Activated naive CD4-positive, alpha-beta T cell (primary cell): ENCODE data around the gene AFF3.
"Not testable (repeated sequence)": the region's sequence is repeated elsewhere in the genome, so short reads cannot be mapped to it uniquely, and the experiment has no call there.

Source experiments
- DNase-seq, 4 experiments: peaks; one replicate each; lab custom pipeline; 2025; lab: John Stamatoyannopoulos, UW

AFF3 gene

DNA sequence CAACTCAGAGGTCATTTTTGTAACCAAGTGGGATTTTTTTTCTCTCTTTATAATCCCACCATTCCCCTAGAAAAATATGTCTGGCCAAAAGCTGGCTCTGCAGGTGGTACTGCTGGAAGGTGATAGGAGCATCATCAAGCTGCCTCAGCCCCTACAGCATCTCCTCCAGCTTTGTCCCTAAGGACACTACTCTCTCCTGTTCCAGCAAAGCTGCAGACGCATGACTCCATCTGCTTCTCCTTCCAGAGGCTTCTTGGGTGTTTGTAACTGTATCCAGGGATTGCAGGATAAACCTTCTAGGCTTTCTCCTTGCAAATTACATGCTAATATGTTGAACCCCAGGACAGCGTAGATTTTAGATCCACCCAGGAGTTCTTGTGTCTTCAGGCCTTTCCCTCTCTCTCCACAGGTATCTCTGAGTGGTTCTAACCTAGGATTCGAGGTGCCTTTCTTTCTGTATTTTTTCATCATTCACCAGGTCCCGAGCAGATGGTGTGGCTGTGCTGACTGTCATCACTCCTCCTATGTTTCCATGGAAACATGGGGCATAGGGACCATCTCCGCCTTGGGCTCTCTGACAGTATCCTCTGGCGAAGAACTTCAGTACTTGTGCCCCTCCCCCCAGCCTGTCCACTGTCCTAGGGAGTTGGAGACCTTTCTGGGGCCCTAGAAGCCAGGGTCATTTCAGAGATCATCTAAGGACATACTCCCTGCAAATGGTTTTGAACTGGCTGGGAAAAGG, 34.3 kb downstream of the AFF3 start:
- DNase-seq, result no peak

DNA sequence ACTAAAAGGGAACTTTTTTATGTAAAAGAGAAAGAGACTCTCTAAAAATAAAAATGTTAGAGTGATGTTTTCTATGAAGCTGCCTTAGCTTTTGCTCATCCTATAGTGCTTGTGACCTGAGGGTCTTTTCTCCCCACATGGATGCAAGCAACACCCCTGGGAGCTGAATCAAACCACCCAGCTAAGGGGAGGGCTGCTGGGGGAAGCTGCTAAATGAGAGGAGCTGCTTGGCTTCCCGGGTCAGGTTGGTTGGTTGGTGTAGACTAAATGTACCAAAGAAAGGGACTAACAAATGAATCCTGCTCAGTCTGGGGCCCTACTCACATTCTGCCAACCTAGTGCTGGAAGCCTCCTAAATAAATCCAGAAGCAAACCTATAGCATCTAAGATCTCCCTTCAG, 35.0 kb downstream of the AFF3 start:
- no peak for DNase-seq

DNA sequence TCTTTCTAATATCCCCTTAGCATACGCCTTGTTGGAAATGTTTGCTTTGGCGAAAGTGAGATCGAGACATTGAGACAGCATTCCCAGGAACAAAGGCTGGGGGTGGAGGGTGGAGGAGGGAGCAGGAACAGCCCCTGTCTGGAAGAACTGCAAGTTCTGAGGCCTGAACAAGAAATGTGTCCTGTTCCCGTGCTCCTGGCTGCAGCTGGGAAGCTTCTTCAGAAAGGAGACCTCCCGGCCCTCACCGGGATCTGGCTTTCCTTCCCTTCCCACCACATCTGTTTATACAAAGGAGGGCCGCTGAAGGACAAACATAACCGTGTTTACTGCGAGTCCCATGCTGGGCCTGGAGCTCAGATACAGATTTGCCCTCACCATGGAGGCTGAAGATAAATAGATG, 35.9 kb downstream of the AFF3 start:
- DNase-seq, result no peak

GRCh38 chr2:100105678-100106054, 36.7 kb downstream of the AFF3 start:
- no peak for DNase-seq

GRCh38 chr2:100104718-100105677, 37.4 kb downstream of the AFF3 start:
- peak in 1 of 4 experiments; percentile 33 for DNase-seq

DNA sequence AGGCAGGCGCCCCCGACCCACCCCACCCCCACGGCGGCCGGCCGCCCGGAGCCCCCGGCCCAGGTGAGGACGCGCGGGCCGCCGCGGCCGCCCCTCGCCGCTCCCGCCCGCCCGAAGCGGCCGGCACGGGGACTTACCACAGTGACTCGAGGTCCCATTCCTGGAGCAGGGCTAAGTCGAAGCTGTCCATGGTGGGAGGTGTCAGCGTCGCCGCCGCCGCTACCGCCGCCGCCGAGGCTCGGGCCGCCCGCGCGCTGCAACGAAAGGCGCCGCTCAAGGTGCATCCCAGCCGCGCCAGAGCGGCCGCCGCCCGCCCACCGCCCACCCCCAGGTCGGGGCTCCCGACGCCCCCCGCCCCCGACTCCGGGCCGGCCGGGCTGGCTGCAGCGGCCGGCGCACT, 38.1 kb downstream of the AFF3 start:
- DNase-seq, result not testable (repeated sequence)

DNA sequence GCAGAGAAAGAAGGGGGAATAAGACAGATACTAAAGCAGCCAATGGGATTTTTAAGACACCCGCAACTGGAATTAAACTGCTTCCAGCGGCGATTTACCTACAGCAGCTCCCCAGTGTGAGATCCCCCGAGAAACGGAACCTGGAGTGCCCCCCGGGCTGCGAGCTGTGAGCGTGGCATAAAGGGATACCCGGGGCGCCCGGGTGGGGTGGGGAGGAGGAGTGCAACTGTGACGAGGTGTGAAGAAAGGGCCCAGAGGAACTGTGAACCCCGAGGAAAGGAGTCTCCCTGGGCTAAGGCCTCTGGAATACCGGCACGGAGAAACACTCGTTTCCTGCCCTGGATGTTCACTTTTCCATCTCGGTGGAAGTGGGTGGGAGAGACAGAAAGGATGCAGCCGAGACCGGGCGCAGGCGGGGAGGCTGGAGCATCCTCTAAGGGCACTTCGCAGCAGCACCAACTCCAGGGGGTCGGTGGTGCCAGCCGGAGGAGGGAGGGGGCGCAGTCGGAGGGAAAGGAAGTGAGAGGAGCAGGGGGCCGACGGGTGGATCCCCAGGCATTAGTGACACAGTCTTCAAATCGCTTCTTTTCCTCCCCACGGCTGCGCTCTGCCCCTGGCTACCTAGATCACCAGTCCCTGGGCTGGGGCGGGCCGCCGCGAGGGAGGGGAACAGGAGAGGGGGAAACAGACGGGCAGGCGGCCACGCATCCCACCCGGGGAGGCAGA, 38.7 kb downstream of the AFF3 start:
- not testable (repeated sequence) for DNase-seq

DNA sequence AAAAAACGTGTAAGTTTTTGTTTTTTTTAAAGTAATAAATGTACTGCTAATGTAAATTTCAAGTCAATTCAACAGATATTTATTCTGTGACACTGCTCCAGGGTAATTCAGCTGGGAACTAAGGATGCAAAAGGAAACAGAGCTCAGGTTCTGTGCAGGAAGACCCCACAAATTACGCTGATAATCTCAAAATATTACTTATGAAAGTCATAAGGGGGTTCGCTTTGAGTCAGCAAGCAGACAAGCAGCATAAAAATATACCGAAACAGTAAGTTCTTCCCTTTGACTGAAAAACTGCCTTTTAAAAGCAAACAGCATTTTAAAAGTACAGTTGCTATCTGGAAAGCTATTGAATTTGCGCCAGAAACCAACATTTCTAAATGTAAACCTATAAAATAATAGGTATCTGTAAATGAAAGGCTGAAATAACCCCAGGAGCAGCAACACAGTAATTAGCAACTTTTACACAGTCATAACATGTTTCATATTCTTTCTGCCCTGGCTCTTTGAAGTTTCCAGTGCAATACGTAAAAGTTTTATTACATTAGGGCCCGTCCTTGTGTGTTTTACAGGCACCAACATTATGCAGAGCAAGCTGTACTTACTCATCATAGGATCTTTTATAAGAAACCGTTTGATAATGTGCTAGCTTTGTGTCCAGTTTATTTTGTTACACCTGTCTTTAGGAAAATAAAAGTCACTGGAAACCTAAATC, 39.8 kb downstream of the AFF3 start:
- not testable (repeated sequence) for DNase-seq

- not testable (repeated sequence) for DNase-seq
Observed at GRCh38 chr2:100098855-100099254, 43.5 kb downstream of the AFF3 start.

DNA sequence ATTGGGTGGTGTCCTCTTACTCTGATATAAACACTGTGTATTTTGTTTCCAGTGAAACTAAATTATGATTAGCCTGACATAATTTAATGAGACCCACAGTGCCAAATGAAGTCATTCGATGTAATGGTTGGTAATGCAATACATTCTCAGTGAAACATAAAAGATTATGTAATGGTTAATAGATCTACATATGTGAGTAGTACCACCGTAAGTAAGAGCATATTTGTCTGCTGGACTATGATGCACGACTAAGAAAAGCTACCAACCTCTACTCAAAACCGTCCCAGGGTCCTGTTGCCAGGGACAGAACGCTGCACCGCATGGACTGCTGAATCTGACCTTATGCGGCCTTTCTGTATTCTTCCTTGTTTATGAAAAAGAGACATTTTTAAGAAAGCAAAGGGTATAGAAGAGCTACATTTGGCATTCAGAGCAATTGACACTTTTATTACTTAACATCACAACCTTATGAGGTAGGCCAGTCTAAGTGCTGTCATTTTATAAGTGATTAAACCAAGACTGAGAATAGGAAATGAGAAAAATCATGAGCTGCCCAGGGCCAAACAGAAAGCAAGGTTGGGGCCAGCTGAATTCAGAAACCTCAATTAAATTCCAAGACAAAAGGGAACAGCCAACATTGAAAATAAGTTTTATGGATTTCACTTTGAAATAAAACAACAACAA, 44.6 kb downstream of the AFF3 start:
- DNase-seq, result not testable (repeated sequence)

DNA sequence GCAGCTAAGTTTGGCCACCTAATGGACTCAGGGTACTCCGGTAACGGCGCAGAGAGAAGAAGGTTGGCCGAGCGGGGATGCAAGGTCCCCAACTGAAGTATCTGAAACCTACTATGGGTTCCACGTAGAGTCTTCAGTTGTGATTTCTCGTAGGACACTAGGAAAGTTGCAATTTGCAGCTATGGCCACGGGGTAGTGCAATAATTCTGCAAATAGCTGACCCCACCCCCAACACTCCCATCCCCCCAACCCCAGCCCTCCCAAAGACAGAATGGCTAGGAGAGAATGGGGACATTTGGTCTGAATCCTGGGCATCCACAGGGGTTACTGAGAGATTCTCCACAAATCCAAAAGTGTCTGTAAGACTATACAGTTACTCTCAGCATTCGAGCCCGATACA, 46.5 kb downstream of the AFF3 start:
- DNase-seq, result not testable (repeated sequence)

DNA sequence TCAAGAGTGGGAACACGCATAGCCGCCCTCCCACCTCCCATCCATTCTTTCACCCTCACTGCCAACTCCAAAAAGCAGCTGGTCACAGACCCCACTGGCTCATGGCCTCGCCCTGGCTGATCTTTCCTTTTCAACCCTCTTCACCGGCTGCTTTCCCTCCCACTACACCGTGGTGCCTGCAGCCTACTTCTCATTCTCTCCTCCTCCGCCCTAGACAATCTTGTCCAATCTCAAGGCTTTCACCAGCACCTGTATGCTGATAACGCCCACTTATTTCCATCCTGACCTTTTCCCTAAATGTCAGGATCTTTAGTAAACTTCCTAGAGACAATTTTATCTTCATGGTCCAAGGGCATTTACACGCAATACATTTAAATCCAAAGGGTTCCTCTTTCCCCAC, 50.6 kb downstream of the AFF3 start:
- not testable (repeated sequence) for DNase-seq

DNA sequence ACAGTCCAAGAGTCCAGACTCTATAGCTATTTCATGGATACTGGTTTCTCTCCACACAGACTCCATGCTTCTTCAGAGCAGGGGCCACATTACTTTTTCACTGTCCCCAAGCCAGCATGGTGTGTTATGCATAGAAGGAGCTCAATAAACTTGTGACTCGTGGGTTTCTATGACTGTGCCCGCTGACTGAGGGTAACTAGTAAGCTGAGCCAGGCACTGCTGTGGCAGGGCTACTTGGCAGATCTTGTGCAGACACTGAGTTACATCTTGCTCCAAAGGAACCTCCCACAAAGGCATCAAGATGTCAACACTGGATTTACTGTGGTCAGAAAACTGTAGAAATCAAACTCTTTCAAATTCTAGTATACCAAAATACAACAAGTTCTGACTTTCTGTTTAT, 56.6 kb downstream of the AFF3 start:
- DNase-seq, result not testable (repeated sequence)

- not testable (repeated sequence) for DNase-seq
Observed at GRCh38 chr2:100083421-100084216, 58.8 kb downstream of the AFF3 start.

- not testable (repeated sequence) for DNase-seq
Observed at GRCh38 chr2:100082302-100082978, 60.0 kb downstream of the AFF3 start.

GRCh38 chr2:100077935-100078334, 64.5 kb downstream of the AFF3 start:
- no peak for DNase-seq

GRCh38 chr2:100077456-100077855, 64.9 kb downstream of the AFF3 start:
- DNase-seq, result no peak

DNA sequence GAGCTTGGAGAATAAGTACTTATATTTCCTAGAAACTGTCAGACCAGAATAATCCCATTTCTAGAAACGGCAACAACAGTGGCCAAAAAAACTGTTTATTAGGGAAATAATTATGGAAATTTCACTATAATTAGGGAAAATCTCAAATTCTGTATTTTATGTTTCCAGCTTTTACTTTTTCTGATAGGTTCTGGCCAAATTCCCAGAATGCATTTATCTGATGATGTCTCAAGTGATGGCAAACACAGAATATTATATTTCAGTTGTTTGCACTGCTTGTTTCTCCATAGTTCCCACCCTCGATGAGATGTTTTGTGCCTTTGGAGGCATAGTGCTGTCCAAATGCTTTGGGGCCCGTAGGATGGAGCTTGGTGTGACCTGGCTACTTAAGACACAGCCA, 66.9 kb downstream of the AFF3 start:
- no peak for DNase-seq

GRCh38 chr2:100073110-100073509, 69.3 kb downstream of the AFF3 start:
- DNase-seq, result no peak

GRCh38 chr2:100072503-100072902, 69.9 kb downstream of the AFF3 start:
- no peak for DNase-seq
